Measurements from ENCODE around the gene PLAC8L1. TPM values are rescaled to one million over a fixed set of nuclear protein-coding genes. Genes with fewer than 3 reads are reported as not detected.

Gene PLAC8L1
- polyA plus RNA-seq, 1 experiment, result 0.15 TPM

GRCh38 chr5:146059460-146060220 lies 45.7 kb downstream of the PLAC8L1 start:
- Histone ChIP-seq H3K27ac (ENCODE audit: low read depth, low read length) (no peak overlapping the region), H3K27me3 (ENCODE audit: control insufficient read depth, insufficient read depth, low read length) (no peaks in the 10 kb centered on the region), H3K4me3 (ENCODE audit: low read depth, low read length) (no peak overlapping the region), H3K9me3 (ENCODE audit: control insufficient read depth, insufficient read depth, low read length) (no peaks in the 10 kb centered on the region)
- POLR2A ChIA-PET, result no interaction called here
- no peak for TF ChIP-seq CTCF (IDR thresholded peaks at IDR 0.05; ENCODE audit: low read depth, low read length)
- CTCF ChIA-PET, result interaction anchor here (0.6 to 1.4 kb wide), 2 partner anchors 9 to 70 kb away, joined by 3 to 7 read pairs; no protein-coding TSS in a partner anchor
- no peak for DNase-seq (ENCODE audit: low read depth, low spot score)

GRCh38 chr5:146055432-146055831 lies 49.9 kb downstream of the PLAC8L1 start:
- Histone ChIP-seq H3K4me3 (ENCODE audit: low read depth, low read length) (no peak overlapping the region), H3K27ac (ENCODE audit: low read depth, low read length) (no peak overlapping the region), H3K27me3 (ENCODE audit: control insufficient read depth, insufficient read depth, low read length) (no peaks in the 10 kb centered on the region), H3K9me3 (ENCODE audit: control insufficient read depth, insufficient read depth, low read length) (no peaks in the 10 kb centered on the region)
- ChIA-PET POLR2A (no interaction called here), CTCF (interaction anchor here (0.9 to 1.4 kb wide), 2 partner anchors 15 to 75 kb away, joined by 3 to 4 read pairs; no protein-coding TSS in a partner anchor)
- no peak for TF ChIP-seq CTCF (IDR thresholded peaks at IDR 0.05; ENCODE audit: low read depth, low read length)
- no peak for DNase-seq (ENCODE audit: low read depth, low spot score)

GRCh38 chr5:146052780-146053179 lies 52.6 kb downstream of the PLAC8L1 start:
- Histone ChIP-seq H3K9me3 (ENCODE audit: control insufficient read depth, insufficient read depth, low read length) (no peaks in the 10 kb centered on the region), H3K27me3 (ENCODE audit: control insufficient read depth, insufficient read depth, low read length) (no peaks in the 10 kb centered on the region), H3K4me3 (ENCODE audit: low read depth, low read length) (no peak overlapping the region), H3K27ac (ENCODE audit: low read depth, low read length) (no peak overlapping the region)
- ChIA-PET POLR2A (no interaction called here), CTCF (interaction anchor here (2.0 to 7.3 kb wide), 2 partner anchors 78 to 225 kb away, joined by 12 to 61 read pairs; no protein-coding TSS in a partner anchor)
- no peak for DNase-seq (ENCODE audit: low read depth, low spot score)
- peak; percentile 35; the same call in 1 of the 2 replicates for TF ChIP-seq CTCF (IDR thresholded peaks at IDR 0.05; ENCODE audit: low read depth, low read length)

GRCh38 chr5:146051678-146052077 lies 53.7 kb downstream of the PLAC8L1 start:
- H3K4me3 ChIP-seq (ENCODE audit: low read depth, low read length), result no peak overlapping the region
- no peaks in the 10 kb centered on the region for H3K9me3 ChIP-seq (ENCODE audit: control insufficient read depth, insufficient read depth, low read length)
- CTCF ChIA-PET, result interaction anchor here (0.8 to 7.3 kb wide), 8 partner anchors 11 to 1848 kb away, joined by 3 to 61 read pairs (median 10); no protein-coding TSS in a partner anchor
- no peak overlapping the region for H3K27ac ChIP-seq (ENCODE audit: low read depth, low read length)
- TF ChIP-seq CTCF (IDR thresholded peaks at IDR 0.05; ENCODE audit: low read depth, low read length), result no peak
- H3K27me3 ChIP-seq (ENCODE audit: control insufficient read depth, insufficient read depth, low read length), result no peaks in the 10 kb centered on the region
- POLR2A ChIA-PET, result no interaction called here
- peak; percentile 37 for DNase-seq (ENCODE audit: low read depth, low spot score)

- H3K4me3 ChIP-seq (ENCODE audit: low read depth, low read length), result no peak overlapping the region
- POLR2A ChIA-PET, result no interaction called here
These were observed 55.3 kb downstream of the PLAC8L1 start for GRCh38 chr5:146050086-146050485.

More at GRCh38 chr5:146050086-146050485, 55.3 kb downstream of the PLAC8L1 start:
- DNase-seq (ENCODE audit: low read depth, low spot score), result no peak
- TF ChIP-seq CTCF (IDR thresholded peaks at IDR 0.05; ENCODE audit: low read depth, low read length), result no peak
- H3K27me3 ChIP-seq (ENCODE audit: control insufficient read depth, insufficient read depth, low read length), result no peaks in the 10 kb centered on the region
- H3K27ac ChIP-seq (ENCODE audit: low read depth, low read length), result no peak overlapping the region
- CTCF ChIA-PET, result interaction anchor here (0.8 to 7.3 kb wide), 9 partner anchors 9 to 1846 kb away, joined by 3 to 61 read pairs (median 6); no protein-coding TSS in a partner anchor
- no peaks in the 10 kb centered on the region for H3K9me3 ChIP-seq (ENCODE audit: control insufficient read depth, insufficient read depth, low read length)

All from AG04450 (cell line).